ENCODE data around the gene SERPINI2. TPM values are rescaled to one million over a fixed set of nuclear protein-coding genes. Genes with fewer than 3 reads are reported as not detected.

The SERPINI2 gene
- total and polyA plus RNA-seq, 2 of the 8 experiments (the other 6 are each of a cell fraction or from before 2014, with no cell fraction given): 0.26 TPM; not detected in 1

DNA sequence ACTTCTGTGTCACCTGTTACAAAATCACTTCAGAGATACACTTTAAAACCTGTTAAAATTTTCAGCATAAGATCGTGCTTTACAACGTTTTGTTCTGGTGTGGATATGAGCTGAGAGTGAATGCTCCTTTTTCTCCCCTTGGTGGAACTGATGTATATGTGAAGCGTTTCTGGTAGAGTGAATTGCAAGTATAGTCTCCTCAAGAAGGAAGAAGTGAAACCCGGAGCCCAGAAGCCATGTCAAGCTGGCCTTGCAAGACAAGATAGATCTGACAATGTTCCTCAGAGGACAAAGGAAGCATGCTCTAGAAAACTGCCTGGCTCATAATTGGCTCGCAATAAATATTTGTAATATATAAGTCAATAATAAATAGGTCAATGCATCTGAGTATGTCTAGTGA, 23.6 kb downstream of the SERPINI2 start:
- Histone ChIP-seq H4K91ac (replicated peaks; ENCODE audit: insufficient read length, low read length) (no peak overlapping the region), H4K5ac (ENCODE audit: insufficient read length, low read depth, low read length) (no peak overlapping the region), H3K79me2 (ENCODE audit: control insufficient read depth in 1 of 2, insufficient read depth in 2 of 2, low read length in 2 of 2) (no peaks in the 10 kb centered on the region), H3K23ac (ENCODE audit: insufficient read length) (no peak overlapping the region), H3K23me2 (ENCODE audit: low read depth, low read length) (peaks cover 2% of the 10 kb centered on the region; the same call in 1 of the 2 replicates), H2AFZ (ENCODE audit: low read length) (no peak overlapping the region), H2BK12ac (ENCODE audit: low read depth, low read length) (no peak overlapping the region), H3K18ac (ENCODE audit: extremely low read depth, low read length) (no peak overlapping the region), H3K27ac (ENCODE audit: low read depth, low read length) (no peak overlapping the region), H2AK5ac (ENCODE audit: low read depth, low read length) (no peak overlapping the region), H3K4ac (replicated peaks; ENCODE audit: insufficient read length, low read depth, low read length) (no peak overlapping the region), H2BK5ac (ENCODE audit: low read depth, low read length) (no peak overlapping the region), H2BK15ac (ENCODE audit: low read length) (no peak overlapping the region), H2BK120ac (replicated peaks; ENCODE audit: low read depth, low read length) (no peak overlapping the region), H3K4me3 (ENCODE audit: extremely low read depth in 1 of 4, insufficient read depth in 2 of 4, low read depth in 3 of 4, low read length in 4 of 4) (no peak overlapping the region), H3K9me3 (ENCODE audit: insufficient read depth in 2 of 2, low read depth in 1 of 2, low read length in 1 of 2) (no peaks in the 10 kb centered on the region), H3K36me3 (ENCODE audit: control insufficient read depth in 2 of 4, insufficient read depth in 4 of 4, low read length in 3 of 4) (no peaks in the 10 kb centered on the region), H3K14ac (ENCODE audit: insufficient read length) (no peak overlapping the region), H2BK20ac (ENCODE audit: low read length) (no peak overlapping the region), H3K4me2 (ENCODE audit: insufficient read depth in 1 of 2, low read depth in 2 of 2, low read length in 2 of 2) (no peak overlapping the region), H3K9ac (replicated peaks in 1 of 4; ENCODE audit: extremely low read depth in 1 of 4, low read depth in 3 of 4, low read length in 3 of 4) (no peak overlapping the region), H3K56ac (replicated peaks; ENCODE audit: insufficient read length, low read depth, low read length) (no peak overlapping the region), H3K27me3 (replicated peaks in 1 of 4; ENCODE audit: control insufficient read depth in 3 of 4, extremely low read depth in 1 of 4, insufficient read depth in 3 of 4, low read length in 3 of 4) (no peaks in the 10 kb centered on the region), H4K20me1 (replicated peaks in 1 of 2; ENCODE audit: control insufficient read depth in 1 of 2, insufficient read depth in 2 of 2, low read length in 2 of 2) (no peaks in the 10 kb centered on the region), H3K79me1 (ENCODE audit: low read depth, low read length) (no peaks in the 10 kb centered on the region), H3K4me1 (replicated peaks in 1 of 4; ENCODE audit: control insufficient read depth in 3 of 4, insufficient read depth in 4 of 4, low read length in 3 of 4) (peaks cover 0 to 10% (median 0%) of the 10 kb centered on the region in 4 experiments; a peak in 2 of 7 replicates), H4K8ac (ENCODE audit: extremely low read depth, insufficient read depth, low read length) (no peak overlapping the region)
- 91% methylated on average over 5 of the region's 5 CpGs; no CpG with 5 or more reads in 1 of the 2 experiments for WGBS, 2 experiments (ENCODE audit: extremely low coverage in 1 of 2, insufficient coverage in 1 of 2, insufficient read length in 1 of 2, insufficient replicate concordance in 2 of 2, low coverage in 1 of 2, low lambda C conversion rate in 2 of 2, missing lambda C conversion rate in 1 of 2)
- ChIA-PET POLR2A (ENCODE audit: partially characterized antibody) (no interaction called here), CTCF (ENCODE audit: partially characterized antibody) (interaction anchor here (1.1 kb wide), 1 partner anchor 43 kb away, joined by 4 read pairs; no protein-coding TSS in a partner anchor)
- FAIRE-seq: no peak
- no peak for DNase-seq (ENCODE audit: low read depth in 1 of 2, low spot score in 2 of 2)
- TF ChIP-seq HDAC2 (IDR thresholded peaks at IDR 0.05; ENCODE audit: borderline replicate concordance in 1 of 2, low read depth in 2 of 2, low read length in 2 of 2) (no peak), BCL11A (IDR thresholded peaks at IDR 0.05; ENCODE audit: low read depth in 2 of 2, low read length in 2 of 2) (no peak), SRF (IDR thresholded peaks at IDR 0.05; ENCODE audit: low read depth, low read length) (no peak), TBP (IDR thresholded peaks at IDR 0.05; ENCODE audit: low read depth, low read length) (no peak), JUN (IDR thresholded peaks at IDR 0.05; ENCODE audit: low read depth, low read length) (no peak), EGR1 (IDR thresholded peaks at IDR 0.05; ENCODE audit: borderline replicate concordance, low read depth, low read length) (no peak), RFX5 (IDR thresholded peaks at IDR 0.05; ENCODE audit: borderline replicate concordance, low read depth, low read length) (no peak), SP1 (IDR thresholded peaks at IDR 0.05; ENCODE audit: low read depth, low read length) (no peak), CBX5 (IDR thresholded peaks at IDR 0.05; ENCODE audit: low read depth, low read length) (no peak), EP300 (IDR thresholded peaks at IDR 0.05; ENCODE audit: borderline replicate concordance in 1 of 2, low read depth in 2 of 2, low read length in 2 of 2) (no peak), SIN3A (conservative IDR thresholded peaks at IDR 0.05 in 1 of 2, IDR thresholded peaks at IDR 0.05 in 1 of 2; ENCODE audit: low read depth in 1 of 2, low read length in 2 of 2) (no peak)
- TF ChIP-seq, protein P1, sequence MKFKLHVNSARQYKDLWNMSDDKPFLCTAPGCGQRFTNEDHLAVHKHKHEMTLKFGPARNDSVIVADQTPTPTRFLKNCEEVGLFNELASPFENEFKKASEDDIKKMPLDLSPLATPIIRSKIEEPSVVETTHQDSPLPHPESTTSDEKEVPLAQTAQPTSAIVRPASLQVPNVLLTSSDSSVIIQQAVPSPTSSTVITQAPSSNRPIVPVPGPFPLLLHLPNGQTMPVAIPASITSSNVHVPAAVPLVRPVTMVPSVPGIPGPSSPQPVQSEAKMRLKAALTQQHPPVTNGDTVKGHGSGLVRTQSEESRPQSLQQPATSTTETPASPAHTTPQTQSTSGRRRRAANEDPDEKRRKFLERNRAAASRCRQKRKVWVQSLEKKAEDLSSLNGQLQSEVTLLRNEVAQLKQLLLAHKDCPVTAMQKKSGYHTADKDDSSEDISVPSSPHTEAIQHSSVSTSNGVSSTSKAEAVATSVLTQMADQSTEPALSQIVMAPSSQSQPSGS (IDR thresholded peaks at IDR 0.05; ENCODE audit: low read length): no peak

Measured in H1 (cell line).